Posterior vena cava (tissue), 2 donors: ENCODE measurements around the gene WT1. TPM values are rescaled to one million over a fixed set of nuclear protein-coding genes. Genes with fewer than 3 reads are reported as not detected.

ENCODE experiments used
- DNase-seq: peaks from one replicate; pipeline ENCODE4 v3.0.0-alpha.2; 2020; ENCODE audit warnings: low spot score
- intact Hi-C, 2 donors: fragments of 100-400 bp; cut with DNase I; formaldehyde crosslinking; loops; one replicate each; pipeline versions ENCODE4 v1.14.1 to v1.14.2; 2022 to 2023
- total RNA-seq, 2 donors: library from RNA; stranded (reverse); fragmentation: NEBNext Ultra II Directional; extraction: Animal tissue kit (Norgen Biotek cat#: 25700); gene quantifications; one replicate each; pipeline ENCODE4 v1.2.1, GENCODE V29; 2021
- donor health status: DM: yes; HTN: yes; CAD: no.
- donor health status: DM: yes; HTN: yes; CAD: no.

WT1 gene
- total RNA-seq, 2 donors from 2014 or later, result 1.4 to 3.4 TPM

- DNase-seq, result no peak
- intact Hi-C loops, result no loop called here
Observed at GRCh38 chr11:32439501-32440210, 4.3 kb upstream of the WT1 start.

DNA sequence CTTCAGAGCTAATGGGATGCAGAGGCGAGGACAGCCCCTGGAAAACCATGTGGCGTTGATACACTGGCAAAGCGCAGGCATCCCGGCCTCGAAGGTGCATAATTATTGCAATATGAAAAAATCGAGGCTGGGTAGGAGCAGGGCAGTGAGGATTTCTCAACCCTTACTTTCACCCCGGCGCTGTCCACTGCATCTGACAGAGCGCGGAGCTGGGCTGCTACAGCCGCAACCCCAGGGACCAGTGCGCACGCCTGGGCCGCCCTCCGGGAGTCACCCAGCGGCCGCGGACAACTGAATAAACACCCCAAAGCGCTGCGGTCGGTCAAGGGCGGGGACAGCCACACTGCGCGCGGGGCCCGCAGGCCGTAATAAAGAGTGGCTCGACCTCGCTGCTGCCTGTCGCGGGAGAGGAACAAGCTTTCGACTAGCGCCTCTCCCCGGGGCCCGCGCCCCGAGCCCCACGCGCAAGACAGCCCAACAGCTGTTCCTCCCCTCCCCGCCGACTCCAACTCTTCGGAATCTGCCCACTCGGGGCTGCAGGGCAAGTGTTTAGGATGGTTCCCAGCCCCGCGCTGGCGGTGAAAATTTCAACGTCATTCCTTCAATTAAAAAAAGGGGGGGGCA is 3.6 kb upstream of the WT1 start:
- no peak for DNase-seq
- intact Hi-C loops, result no loop called here

DNA sequence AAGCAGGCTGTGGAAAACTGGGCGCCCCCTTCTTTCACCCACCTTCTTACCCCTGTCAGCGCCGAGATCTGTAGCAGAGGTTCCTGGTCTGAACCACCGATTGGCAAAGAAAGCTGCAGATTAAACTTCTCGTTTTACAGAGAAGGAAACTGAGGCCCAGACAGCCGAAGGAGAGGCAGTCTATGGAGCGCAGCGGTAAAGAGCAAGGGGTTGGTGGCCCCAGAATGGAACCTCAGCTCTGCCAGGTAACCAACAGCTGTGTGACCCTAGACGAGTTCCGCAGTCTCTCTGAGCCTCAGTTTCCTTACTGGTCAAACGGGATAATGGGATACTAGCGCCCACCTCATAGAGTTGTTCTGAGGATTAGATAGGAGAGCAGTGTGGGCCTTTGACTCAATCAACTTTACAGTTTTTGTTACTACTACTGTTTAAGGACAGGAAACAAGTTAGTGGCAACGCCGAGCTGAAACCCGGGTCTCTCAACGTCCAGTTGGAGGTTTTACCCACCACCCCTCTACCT is 3.1 kb upstream of the WT1 start:
- DNase-seq, result no peak
- intact Hi-C loops, result no loop called here

- DNase-seq, result no peak
- intact Hi-C loops, result no loop called here
Observed at GRCh38 chr11:32437495-32438345, 2.4 kb upstream of the WT1 start.

DNA sequence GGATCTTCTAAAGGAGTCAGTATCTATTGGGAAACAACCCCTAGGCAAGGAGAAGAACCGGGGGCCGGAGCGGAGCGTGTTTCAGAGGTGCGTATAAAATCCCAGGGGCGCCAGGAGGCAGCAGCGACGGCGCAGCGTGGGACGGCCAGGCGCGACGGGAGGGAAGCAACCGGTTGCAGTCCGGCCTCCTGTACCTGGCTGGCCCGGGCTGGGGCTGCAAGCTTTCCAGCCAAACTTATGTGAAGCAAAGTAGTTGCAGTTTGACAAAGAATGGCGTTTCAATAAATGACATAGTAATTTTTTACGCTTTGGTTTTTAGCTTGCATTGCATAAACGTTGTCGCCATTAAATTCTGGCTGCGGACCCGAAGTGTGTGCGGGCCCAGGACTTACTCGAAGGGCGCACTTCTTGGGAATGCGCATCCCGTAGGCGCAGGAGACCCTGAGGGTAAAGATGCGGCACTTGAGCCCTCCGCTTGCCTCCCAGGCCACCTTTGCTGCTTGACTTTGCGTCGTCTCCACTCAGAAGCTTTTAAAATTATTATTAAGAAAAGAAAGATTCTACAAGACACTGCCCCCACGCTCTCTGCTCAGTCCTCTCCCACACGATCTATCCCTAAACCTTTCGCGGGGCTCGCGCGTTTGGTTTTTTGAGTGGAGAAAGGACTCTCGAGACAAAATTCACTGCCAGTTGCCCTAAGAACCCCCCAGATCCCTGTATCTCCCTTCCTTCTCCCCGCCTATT is 1.6 kb upstream of the WT1 start:
- DNase-seq, result no peak
- intact Hi-C loops, result no loop called here

- intact Hi-C loops, result no loop called here
- DNase-seq, result no peak
Observed at GRCh38 chr11:32435942-32436750, 807 bp upstream of the WT1 start.

- intact Hi-C loops, result no loop called here
- DNase-seq, result no peak
Observed at GRCh38 chr11:32435152-32435480, 223 bp downstream of the WT1 start.

GRCh38 chr11:32434356-32435151 is 785 bp downstream of the WT1 start:
- intact Hi-C loops, result no loop called here
- no peak for DNase-seq

- intact Hi-C loops, result no loop called here
- no peak for DNase-seq
Observed at GRCh38 chr11:32433914-32434355, 1.4 kb downstream of the WT1 start.

DNA sequence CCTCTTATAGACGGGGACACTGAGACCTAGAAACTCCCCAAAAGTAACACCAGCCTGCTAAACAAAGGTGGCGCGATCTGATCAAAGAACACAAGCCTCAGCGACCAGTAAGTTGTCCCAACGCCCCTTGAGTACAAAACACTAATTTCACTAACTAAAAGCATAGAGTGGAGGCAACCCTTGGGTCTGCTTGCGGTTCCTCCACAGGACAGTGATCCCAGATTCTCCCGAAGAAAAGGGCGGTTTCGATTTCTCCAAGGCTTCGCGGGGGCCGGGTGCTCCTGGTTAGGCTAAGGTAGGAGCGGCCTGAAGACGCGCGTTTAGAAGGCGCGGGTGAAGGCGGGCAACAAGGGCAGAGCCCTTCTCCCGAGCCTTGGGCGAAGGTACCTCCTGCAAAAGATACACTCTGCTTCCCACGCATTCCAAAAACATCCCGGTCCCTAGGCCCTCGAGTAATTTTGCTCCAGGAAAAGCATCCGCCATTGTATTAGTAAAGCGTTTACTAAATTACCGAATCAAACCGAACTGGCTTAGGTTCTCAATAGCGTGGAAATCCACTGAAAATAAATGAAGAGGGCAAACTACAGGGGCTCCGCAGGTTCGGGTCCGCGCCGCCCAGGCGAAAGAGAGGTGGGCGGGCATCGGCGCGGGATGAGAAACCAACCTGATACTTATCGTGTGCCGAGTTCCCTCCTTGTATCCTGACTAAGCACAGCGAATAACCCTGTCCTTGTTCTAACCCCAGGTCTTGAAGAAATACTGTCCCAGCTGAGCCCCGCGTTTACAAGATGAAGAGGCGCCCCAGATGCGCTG is 2.0 kb downstream of the WT1 start:
- intact Hi-C loops, result no loop called here
- DNase-seq, result no peak

GRCh38 chr11:32432565-32432964 is 2.8 kb downstream of the WT1 start:
- no peak for DNase-seq
- intact Hi-C loops, result no loop called here

DNA sequence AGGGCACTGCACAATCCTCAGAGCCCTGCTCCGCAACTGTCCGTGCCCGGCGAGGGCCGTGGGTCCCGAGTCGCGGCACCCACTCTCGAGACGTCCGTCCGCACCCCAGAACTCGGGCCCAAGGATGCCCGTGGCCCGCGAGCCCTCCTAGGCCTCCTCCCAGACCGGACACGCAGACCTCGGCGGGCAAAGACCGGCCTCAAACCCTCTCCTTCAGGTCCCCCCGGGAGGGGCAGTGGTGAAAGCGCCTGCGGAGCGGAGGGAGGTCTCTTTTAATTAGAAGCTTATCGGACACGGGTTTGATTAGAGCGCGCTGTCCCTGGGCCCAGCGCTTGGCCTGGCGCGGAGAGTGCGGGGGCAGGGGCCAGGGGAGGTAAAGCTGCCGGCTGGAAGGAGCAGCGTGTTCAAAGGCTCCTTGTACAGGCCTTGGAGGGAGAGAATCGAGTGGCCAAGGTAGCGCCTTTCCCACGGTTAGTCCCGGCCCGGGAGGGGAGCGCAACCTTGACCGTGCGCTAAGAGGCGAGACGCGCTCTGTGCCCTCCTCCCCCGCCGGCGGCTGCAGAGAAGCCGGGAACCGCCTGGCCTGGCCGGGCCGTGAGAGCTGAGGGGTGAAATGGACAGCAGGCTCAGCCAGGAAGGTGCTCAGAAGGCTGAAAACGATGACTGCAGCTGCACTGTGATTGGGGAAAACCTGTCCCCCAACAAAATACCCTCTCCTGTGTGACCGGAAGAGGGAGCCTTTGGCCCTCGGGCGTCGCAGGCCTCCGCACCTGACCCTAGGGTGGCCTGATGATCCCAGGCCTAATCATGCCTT is 4.6 kb downstream of the WT1 start:
- intact Hi-C loops, result no loop called here
- no peak for DNase-seq

- intact Hi-C loops, result no loop called here
Observed at GRCh38 chr11:32429477-32429876, 5.9 kb downstream of the WT1 start.

DNA sequence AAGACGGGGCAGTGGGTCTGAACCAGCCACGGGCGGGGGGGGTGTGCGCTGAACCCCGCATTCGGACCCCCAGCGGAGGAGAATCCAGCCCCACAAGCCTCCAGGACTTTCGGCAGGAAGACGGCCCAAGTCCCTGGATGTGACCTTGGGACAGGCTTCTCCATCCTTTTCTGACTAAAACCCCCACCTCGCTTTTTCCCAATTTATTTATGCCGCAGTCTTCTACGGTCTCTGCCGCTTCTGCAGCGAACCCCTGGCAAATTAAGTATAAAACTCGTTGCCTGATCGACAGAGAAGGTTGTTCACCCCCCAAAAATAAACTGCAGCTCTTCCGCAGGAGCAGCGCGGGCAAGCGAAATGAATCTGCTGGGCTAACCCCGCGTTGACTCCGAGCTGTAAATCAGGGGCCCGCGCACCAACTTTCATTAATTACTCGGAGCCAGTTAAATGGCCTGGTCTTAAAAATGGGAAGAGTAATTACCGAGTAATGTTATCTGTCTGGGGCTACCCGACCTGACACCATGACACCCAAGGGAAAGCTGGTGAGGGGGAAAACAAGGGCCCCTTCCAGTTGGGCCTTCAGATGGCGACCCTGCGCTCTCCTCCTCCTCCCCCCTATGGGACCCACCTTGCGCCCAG is 6.6 kb downstream of the WT1 start:
- no peak for DNase-seq
- intact Hi-C loops, result no loop called here

More at GRCh38 chr11:32429477-32429876, 5.9 kb downstream of the WT1 start:
- DNase-seq, result no peak

GRCh38 chr11:32427935-32428664 is 7.2 kb downstream of the WT1 start:
- intact Hi-C loops, result no loop called here
- no peak for DNase-seq
